GM12865 (cell line): ENCODE results near the gene FCHSD2.

Experiments
- DNase-seq: peaks from one replicate; pipeline ENCODE4 v3.0.0; 2010; ENCODE audit warnings: low read depth
- H3K4me3 ChIP-seq: 2 replicates; pipeline ENCODE4 v1.5.1; 2011; ENCODE audit warnings: mild to moderate bottlenecking, low read depth, low read length, control low read depth
- TF ChIP-seq, protein P1 (sequence below): IDR thresholded peaks from 2 replicates; pipeline ENCODE4 v1.5.1; 2011; ENCODE audit warnings: low read length, control low read depth, low read depth, inconsistent platforms; ENCODE audit not compliant: insufficient read depth; ENCODE audit errors: missing control alignments

FCHSD2 gene

DNA sequence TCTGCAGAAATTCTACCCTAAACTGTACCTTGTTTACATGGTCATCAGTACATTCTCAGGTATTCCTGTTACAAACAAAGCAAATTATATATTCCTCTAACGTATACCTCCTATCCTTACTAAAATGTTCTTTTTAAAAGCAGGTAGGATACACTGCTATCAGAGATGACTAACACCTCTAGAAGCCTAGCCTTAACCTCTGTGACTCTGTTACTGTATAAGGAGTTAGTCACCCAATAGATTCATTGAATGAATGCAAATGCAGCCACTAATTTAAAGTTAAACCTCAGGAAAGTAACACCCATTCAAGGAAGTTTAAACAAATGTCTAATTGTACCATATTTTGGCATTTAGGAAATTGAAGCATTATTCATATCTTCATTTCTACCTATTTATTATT is 82.2 kb downstream of the FCHSD2 start:
- H3K4me3 ChIP-seq = no peak overlapping the region
- TF ChIP-seq, protein P1, sequence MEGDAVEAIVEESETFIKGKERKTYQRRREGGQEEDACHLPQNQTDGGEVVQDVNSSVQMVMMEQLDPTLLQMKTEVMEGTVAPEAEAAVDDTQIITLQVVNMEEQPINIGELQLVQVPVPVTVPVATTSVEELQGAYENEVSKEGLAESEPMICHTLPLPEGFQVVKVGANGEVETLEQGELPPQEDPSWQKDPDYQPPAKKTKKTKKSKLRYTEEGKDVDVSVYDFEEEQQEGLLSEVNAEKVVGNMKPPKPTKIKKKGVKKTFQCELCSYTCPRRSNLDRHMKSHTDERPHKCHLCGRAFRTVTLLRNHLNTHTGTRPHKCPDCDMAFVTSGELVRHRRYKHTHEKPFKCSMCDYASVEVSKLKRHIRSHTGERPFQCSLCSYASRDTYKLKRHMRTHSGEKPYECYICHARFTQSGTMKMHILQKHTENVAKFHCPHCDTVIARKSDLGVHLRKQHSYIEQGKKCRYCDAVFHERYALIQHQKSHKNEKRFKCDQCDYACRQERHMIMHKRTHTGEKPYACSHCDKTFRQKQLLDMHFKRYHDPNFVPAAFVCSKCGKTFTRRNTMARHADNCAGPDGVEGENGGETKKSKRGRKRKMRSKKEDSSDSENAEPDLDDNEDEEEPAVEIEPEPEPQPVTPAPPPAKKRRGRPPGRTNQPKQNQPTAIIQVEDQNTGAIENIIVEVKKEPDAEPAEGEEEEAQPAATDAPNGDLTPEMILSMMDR = no peak
- DNase-seq = no peak

DNA sequence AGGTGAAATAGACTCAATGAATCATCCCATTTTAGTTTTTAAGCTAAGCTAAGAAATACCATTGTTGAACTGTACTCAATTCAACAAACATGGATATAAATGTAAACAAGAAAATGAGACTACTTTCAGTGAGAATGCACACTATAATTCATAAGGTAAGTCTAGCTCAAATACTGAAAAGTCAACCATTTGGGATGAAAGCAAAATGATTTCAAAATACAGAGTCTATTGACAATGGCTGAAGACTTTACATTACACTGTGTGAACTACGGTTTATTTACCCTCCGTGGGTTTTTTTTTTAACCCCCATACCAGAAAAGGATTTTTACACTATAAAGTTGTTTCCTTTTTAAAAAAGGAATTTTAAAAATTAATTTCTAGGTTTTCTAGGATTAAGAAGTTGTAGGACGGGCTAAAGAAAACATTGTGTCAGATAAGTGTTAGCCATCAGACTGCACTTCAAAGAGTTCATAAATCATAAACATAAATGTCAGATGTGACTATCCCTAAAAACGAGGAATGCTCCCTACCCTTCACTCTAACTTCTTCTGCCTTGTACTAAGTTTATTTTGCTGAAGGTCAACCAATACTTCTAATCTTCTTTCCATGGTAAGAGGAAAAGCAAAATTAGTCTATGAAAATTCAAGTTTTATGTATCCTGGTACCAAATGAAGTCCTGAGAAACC is 83.0 kb downstream of the FCHSD2 start:
- TF ChIP-seq, protein P1 = no peak
- no peak for DNase-seq
- no peak overlapping the region for H3K4me3 ChIP-seq

DNA sequence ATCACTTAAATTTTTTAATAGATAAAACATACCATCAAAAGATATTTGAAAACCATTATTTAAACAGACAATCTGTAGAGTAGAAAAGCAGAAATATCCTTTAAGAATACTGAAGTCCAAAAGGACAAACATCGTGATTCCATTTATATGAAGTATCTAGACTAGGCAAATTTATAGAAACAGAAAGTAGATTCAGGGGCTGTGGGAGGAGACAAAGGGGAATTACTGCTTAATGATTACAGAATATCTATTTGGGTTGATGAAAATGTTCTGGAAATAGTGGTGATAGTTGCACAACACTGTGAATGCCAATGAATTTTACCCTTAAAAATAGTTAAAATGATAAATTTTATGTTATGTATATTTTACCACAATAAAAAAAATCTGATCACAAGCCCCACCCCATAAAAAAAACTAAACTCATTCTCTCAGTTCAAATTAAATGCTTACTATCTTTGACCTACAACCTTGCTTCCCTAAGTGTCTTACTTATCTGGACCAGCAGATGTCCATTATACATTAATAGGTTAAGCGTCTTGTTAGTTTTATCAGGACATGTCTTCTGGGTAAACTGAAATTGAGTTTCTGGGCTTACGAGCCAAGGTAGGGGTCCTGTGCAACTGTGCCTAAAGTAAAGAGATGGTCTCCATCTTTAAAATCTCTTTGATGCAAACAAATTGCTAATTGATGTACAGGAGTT is 86.3 kb downstream of the FCHSD2 start:
- TF ChIP-seq, protein P1 = no peak
- DNase-seq = no peak
- no peak overlapping the region for H3K4me3 ChIP-seq

DNA sequence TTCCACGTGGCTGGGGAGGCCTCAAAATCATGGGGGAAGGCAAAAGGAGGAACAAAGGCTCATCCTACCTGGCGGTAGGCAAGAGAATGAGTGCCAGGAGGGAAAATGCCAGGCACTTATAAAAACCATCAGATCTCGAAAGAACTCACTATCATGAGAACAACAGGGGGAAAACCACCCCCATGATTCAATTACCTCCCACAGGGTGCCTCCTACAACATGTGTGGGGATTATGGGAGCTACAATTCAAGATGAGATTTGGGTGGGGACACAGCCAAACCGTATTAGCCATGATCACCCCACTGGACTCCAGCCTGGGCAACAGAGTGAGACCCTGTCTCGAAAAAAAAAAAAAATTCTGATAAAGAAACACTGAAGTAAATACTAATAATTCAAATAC is 87.1 kb downstream of the FCHSD2 start:
- TF ChIP-seq, protein P1 = no peak
- H3K4me3 ChIP-seq = no peak overlapping the region
- no peak for DNase-seq

DNA sequence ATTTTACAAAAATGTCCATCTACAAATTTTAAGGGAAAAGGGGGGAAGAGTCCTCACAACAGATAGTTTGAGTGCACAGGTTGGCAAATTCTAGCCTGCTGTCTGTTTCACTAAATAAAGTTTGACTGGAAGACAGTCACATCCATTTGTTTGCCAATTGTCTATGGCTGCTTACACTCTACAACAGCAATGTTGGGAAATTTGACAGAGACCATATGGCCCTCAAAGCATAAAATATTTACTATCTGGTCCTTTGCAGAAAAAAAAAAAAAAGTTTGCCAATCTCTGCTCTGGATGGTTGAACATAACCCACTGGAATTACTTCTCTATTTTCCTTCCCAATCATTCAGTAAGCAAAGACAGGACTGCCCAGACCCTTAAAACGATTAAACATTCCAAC is 88.2 kb downstream of the FCHSD2 start:
- DNase-seq = no peak
- TF ChIP-seq, protein P1 = no peak
- no peak overlapping the region for H3K4me3 ChIP-seq

DNA sequence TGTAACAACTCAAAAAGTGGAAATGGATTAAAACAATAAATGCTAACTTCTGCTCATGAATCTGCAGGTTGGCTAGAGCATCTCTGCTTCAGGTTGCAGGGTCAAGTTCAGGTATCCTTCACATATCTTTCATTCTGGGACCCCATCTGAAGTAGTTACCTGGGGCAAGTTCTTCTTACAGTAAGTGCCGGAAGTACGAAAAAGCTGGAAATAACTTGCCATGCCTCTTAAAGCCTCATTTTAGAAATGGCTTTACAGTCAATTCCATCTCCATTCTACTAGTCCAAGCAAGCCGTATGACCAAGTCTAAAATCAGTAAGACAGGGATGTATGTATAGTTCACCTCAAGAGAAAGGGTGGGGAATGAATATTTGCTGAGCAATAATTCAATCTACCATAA is 93.7 kb downstream of the FCHSD2 start:
- peak overlapping the region; percentile 57 for H3K4me3 ChIP-seq
- peak; percentile 50 for DNase-seq
- TF ChIP-seq, protein P1 = no peak
